ENCODE measurements around the gene ING5.

Gene ING5

DNA sequence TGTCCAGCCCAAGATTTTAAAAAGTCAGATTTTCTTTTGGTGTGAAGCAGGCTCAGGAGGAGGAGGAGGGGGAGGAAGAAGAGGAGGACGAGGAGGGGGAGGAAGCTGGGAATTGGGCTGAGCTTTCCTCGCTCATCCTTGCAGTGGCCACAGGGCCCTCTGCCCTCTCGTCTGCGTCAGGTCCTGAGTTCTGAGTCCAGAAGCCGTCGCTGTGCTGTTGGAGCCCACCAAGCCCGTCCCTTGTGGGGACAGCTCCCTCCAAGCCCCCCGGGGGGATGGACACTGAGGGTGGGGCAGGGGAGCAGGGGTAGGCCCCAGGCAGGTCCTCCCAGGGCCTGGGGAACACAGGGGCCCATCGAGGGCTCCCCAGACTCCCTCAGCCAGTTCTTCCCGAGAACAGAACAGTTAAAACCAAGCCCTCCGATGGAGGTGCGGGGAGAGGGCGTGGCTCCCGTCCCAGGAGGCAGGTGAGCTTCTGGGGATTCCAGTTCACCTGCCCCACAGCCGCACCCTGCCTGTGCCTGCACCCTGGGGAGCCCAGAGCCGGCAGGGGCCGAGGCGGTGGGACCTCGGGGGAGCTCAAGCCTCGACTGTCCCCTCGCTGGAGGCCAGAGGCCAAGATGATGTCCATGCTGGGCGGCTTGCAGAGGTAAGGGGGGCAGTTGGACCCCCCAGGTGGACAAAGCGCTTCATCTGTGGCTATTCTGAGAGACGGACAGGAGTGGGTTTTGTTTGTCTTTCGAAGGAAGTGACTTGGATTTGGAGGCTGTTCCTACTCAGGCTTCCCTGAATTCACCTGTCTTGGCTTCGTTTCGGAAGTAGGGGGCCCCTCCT, 74.7 kb downstream of the ING5 start, which contains the start of gene GAL3ST2:
GAL3ST2 (plus strand) TSS at position 487 of the 834 bp plus-strand sequence; CDS start at position 621, 134 bp downstream.
- DNase-seq (ENCODE audit: low read depth) = no peak

DNA sequence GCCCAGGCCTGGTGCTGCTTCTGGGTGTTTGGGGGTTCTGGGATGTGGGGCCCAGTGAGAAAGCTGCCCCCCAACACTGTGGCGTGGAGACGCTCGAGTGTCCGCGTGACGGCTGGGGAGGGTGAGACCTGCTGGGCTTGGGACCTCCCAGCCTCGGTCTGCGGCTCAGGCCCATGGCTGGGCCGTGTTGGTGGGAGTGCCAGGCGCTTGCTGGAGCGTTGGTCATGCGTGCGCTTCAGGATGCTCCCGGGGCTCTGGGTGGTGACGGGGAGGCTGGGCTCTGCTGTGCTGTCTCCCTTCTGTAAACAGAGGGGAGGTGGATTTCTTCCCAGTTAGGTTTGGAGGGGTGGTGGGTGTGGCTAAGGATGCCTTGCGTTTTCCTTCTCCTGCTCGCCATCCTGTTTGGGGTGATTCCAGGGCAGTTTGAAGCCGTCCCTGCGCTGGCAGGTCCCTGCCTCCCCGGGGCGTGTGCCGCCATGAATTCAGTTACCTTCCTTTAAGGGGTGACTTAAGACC, 75.4 kb downstream of the ING5 start:
- no peak for DNase-seq (ENCODE audit: low read depth)

DNA sequence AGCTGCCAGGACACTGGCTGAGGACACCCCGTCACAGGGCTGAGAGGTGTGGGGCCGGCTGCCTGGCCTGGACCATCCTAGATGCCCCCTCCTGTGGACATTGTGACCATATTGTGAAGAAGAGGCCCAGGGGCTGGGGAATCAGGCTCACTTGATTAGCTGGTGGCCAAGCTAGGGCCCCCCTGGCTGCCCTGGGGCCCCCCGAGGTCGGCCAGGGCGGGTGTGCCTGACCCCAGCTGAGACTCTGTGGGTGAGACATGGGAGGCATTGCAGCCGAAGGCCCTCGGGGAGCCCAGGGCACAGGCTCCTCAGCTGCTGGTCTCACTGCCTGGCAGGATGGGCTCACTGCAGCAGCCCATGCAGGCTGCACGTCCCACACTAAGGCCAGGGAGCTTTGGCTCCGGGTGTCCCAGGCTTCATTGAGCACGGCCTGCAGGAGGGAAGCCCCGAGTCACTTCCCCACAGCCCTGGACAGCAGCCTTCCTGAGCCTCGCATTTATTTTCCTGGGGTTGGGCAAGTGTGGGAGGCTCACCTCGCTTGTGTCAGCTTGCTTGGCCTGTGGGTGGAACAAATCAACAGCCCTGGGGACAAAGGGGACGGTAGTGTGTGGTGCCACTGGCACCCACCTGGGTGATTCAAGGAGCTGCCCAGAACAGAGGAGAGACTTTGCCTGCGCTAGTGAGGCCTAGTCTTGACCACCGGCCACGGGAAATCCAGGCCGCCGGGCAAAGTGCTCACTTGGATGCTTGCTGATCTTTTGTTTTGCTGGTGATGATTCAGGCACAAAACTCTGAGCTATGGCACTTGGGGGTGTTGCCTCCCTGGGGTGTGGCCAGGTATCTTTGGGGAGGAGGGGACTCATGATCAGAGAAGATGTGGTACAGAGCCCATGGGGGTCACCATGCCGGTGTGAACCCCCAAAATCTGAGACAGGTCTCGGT, 76.1 kb downstream of the ING5 start:
- DNase-seq (ENCODE audit: low read depth) = no peak
